Epithelial cell of alveolus of lung (primary cell): Measurements from ENCODE around the gene PRAMEF18. TPM values are rescaled to one million over a fixed set of nuclear protein-coding genes. Genes with fewer than 3 reads are reported as not detected.

ENCODE experiments used
- total RNA-seq: library from RNA; depleted of rRNA; stranded (reverse); fragments of >200 nt; gene quantifications from 2 replicates; pipeline ENCODE4 v1.2.1, GENCODE V29; 2015

Gene PRAMEF18
- total RNA-seq, result not detected in 2 replicates

GRCh38 chr1:13225675-13226204 is at the start of gene PRAMEF18:
TSS of gene PRAMEF18 (minus strand) at chr1:13226154. CDS start at chr1:13226106, 48 bp downstream.

GRCh38 chr1:13253898-13254297 is 27.9 kb upstream of the PRAMEF18 start, which contains the start of gene PRAMEF5:
TSS of gene PRAMEF5 (plus strand) at chr1:13254198. CDS start at chr1:13259269, 5,071 bp downstream.

GRCh38 chr1:13201309-13201708 is 24.6 kb downstream of the PRAMEF18 start, which contains the start of gene PRAMEF13:
TSS of gene PRAMEF13 (minus strand) at chr1:13201409. CDS start at chr1:13199589, 1,820 bp downstream.

Other genes with a start within 250 kb of the PRAMEF18 start
- gene PRAMEF27, start 169.6 kb downstream of the PRAMEF18 start, total RNA-seq, result not detected in 2 replicates
- not detected in 2 replicates for gene HNRNPCL3, start 165.4 kb downstream of the PRAMEF18 start, total RNA-seq
- not detected in 2 replicates for gene PRAMEF25, start 155.4 kb downstream of the PRAMEF18 start, total RNA-seq
- not detected in 2 replicates for gene HNRNPCL2, start 109.3 kb downstream of the PRAMEF18 start, total RNA-seq
- gene PRAMEF26, start 70.1 kb downstream of the PRAMEF18 start, total RNA-seq, result not detected in 2 replicates
- gene HNRNPCL4, start 60.5 kb downstream of the PRAMEF18 start, total RNA-seq, result not detected in 2 replicates
- gene PRAMEF9, start 54.3 kb downstream of the PRAMEF18 start, total RNA-seq, result not detected in 2 replicates
- not detected in 2 replicates for gene PRAMEF13, start 24.7 kb downstream of the PRAMEF18 start, total RNA-seq
- not detected in 2 replicates for gene PRAMEF5, start 28.0 kb upstream of the PRAMEF18 start, total RNA-seq
- gene PRAMEF8, start 59.0 kb upstream of the PRAMEF18 start, total RNA-seq, result not detected in 2 replicates
- not detected in 2 replicates for gene PRAMEF33, start 77.4 kb upstream of the PRAMEF18 start, total RNA-seq
- not detected in 2 replicates for gene PRAMEF15, start 89.4 kb upstream of the PRAMEF18 start, total RNA-seq
- not detected in 2 replicates for gene PRAMEF14, start 121.0 kb upstream of the PRAMEF18 start, total RNA-seq
- not detected in 2 replicates for gene PRAMEF19, start 145.8 kb upstream of the PRAMEF18 start, total RNA-seq
- gene PRAMEF17, start 163.5 kb upstream of the PRAMEF18 start, total RNA-seq, result not detected in 2 replicates
- gene PRAMEF20, start 184.3 kb upstream of the PRAMEF18 start, total RNA-seq, result not detected in 2 replicates